HepG2 (cell line): ENCODE measurements around the gene IRF7. TPM values are rescaled to one million over a fixed set of nuclear protein-coding genes. Genes with fewer than 3 reads are reported as not detected.
A peak's percentile ranks its signal among the peaks of the same experiment; 100 is the strongest.

Experiments used
- ATAD3A ChIP-seq: sonication (generic); formaldehyde crosslinking; IDR thresholded peaks from 2 replicates; pipeline ENCODE4 v1.4.0; 2020; ENCODE audit warnings: missing genetic modification reagents
- HNRNPH1 ChIP-seq: fragments of 200-400 bp; formaldehyde crosslinking; optimal IDR thresholded peaks from 2 replicates; pipeline ENCODE3; 2017; ENCODE audit warnings: mild to moderate bottlenecking, low read depth, low read length
- MIER2 ChIP-seq: IDR thresholded peaks from 2 replicates; pipeline ENCODE4 v1.6.1; 2016; ENCODE audit warnings: missing biosample characterization, missing genetic modification reagents
- NKX3-1 ChIP-seq: sonication (generic); formaldehyde crosslinking; IDR thresholded peaks from 2 replicates; pipeline ENCODE4 v1.5.0; 2020; ENCODE audit warnings: missing genetic modification reagents
- NR1H2 ChIP-seq: sonication (generic); formaldehyde crosslinking; IDR thresholded peaks from 2 replicates; pipeline ENCODE4 v1.8.1; 2022; ENCODE audit warnings: low read depth, missing genetic modification reagents, borderline replicate concordance
- SPEN ChIP-seq: sonication (generic); formaldehyde crosslinking; IDR thresholded peaks from 2 replicates; pipeline ENCODE4 v1.5.1; 2020; ENCODE audit warnings: low read depth, mild to moderate bottlenecking, missing genetic modification reagents
- SRF ChIP-seq: IDR thresholded peaks from 2 replicates; pipeline ENCODE4 v1.6.1; 2011; ENCODE audit warnings: mild to moderate bottlenecking, low read depth, low read length, moderate library complexity
- SSRP1 ChIP-seq: IDR thresholded peaks from 2 replicates; pipeline ENCODE4 v1.6.1; 2016; ENCODE audit warnings: control low read depth
- ZNF251 ChIP-seq: sonication (generic); formaldehyde crosslinking; IDR thresholded peaks from 2 replicates; pipeline ENCODE4 v1.9.0; 2021; ENCODE audit warnings: mild to moderate bottlenecking, missing genetic modification reagents
- ZNF329 ChIP-seq: sonication (generic); formaldehyde crosslinking; IDR thresholded peaks from 2 replicates; pipeline ENCODE4 v1.9.0; 2021; ENCODE audit warnings: low read depth, mild to moderate bottlenecking, missing genetic modification reagents
- ZNF430 ChIP-seq: sonication (generic); formaldehyde crosslinking; IDR thresholded peaks from 2 replicates; pipeline ENCODE4 v1.9.0; 2021; ENCODE audit warnings: mild to moderate bottlenecking, missing genetic modification reagents
- ZNF780A ChIP-seq: sonication (generic); formaldehyde crosslinking; IDR thresholded peaks from 2 replicates; pipeline ENCODE4 v1.8.0; 2022; ENCODE audit warnings: mild to moderate bottlenecking, missing genetic modification reagents, moderate library complexity
- ZNF850 ChIP-seq: sonication (generic); formaldehyde crosslinking; conservative IDR thresholded peaks from 2 replicates; pipeline ENCODE4 v1.9.0; 2021; ENCODE audit warnings: mild to moderate bottlenecking, missing genetic modification reagents
- polyA plus RNA-seq, 8 experiments: library from polyadenylated mRNA; depleted of rRNA in 3 of 8; stranded (reverse) in 7 of 8; unstranded in 1 of 8; fragments of >200 nt; fragmentation: Illumina TruSeq in 4 of 8; extraction: Trizol in 4 of 8; gene quantifications; 2 replicates each; pipeline versions ENCODE4 v1.2.1 to v1.2.3, GENCODE V29; 2011 to 2016; ENCODE audit warnings: low read depth in 4 of 8, missing spikeins in 1 of 8, mixed read lengths in 1 of 8; ENCODE audit not compliant: insufficient read depth in 1 of 8
- total RNA-seq, 5 experiments: library from RNA; depleted of rRNA; stranded (reverse); fragments of >200 nt; fragmentation: Illumina TruSeq; extraction: Trizol; gene quantifications; 2 replicates each; pipeline ENCODE4 v1.2.3, GENCODE V29; 2016; ENCODE audit warnings: low read depth in 1 of 5
- TF ChIP-seq, protein P1 (sequence below): sonication (generic); formaldehyde crosslinking; IDR thresholded peaks from 2 replicates; pipeline ENCODE4 v1.4.0; 2020; ENCODE audit warnings: missing genetic modification reagents, borderline replicate concordance
- TF ChIP-seq, protein P2 (sequence below): sonication (generic); IDR thresholded peaks from 2 replicates; pipeline ENCODE4 v1.6.1; 2016; ENCODE audit warnings: low read depth, borderline replicate concordance
- TF ChIP-seq, protein P3 (sequence below): sonication (generic); formaldehyde crosslinking; IDR thresholded peaks from 2 replicates; pipeline ENCODE4 v1.4.0; 2020; ENCODE audit warnings: missing genetic modification reagents
- TF ChIP-seq, protein P4 (sequence below): sonication (generic); formaldehyde crosslinking; IDR thresholded peaks from 2 replicates; pipeline ENCODE4 v1.4.0; 2020; ENCODE audit warnings: mild to moderate bottlenecking, missing genetic modification reagents

The IRF7 gene
- total and polyA plus RNA-seq, 2 of the 13 experiments (the other 11 are each of a cell fraction or from before 2014, with no cell fraction given) = not detected

DNA sequence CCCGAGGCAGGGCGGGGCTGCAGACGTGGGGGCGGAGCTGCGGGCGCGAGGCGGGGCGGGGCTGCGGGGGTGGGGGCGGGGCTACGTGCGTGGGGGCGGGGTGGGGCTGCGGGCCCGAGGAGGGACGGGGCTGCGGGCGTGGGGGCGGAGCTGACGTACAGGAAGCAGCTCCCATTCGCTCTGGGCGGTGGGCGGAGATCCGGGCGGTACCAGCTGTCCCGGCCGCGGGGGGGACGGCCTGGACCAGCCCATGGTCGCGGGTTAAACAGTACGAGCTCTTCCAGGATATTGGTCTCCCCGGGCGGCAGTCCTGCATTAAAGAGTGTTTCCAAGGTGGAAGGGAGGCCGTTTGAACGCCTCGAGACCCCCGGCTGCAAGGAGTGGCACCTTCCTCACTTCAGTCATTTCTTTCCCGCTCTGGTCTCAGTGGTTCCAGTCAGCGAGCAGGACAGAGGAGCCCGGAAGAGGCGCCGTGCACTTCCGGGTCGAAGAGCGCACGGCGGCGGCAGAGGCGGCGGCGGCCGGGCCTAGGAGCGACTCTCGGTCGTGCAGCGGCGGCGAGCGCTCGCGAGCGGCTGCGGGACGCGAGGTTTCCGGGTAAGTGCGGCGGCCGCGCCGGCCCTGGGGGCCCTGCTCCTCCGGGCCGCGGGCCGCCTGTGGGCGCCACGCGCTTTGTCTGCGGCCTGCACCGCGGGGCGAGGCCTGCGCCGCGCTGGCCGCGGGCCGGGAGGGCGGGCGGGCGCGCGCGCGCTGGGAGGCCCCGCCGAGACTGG lies 39.6 kb downstream of the IRF7 start, which contains the start of gene PHRF1 (continued):
- TF ChIP-seq, protein P1, sequence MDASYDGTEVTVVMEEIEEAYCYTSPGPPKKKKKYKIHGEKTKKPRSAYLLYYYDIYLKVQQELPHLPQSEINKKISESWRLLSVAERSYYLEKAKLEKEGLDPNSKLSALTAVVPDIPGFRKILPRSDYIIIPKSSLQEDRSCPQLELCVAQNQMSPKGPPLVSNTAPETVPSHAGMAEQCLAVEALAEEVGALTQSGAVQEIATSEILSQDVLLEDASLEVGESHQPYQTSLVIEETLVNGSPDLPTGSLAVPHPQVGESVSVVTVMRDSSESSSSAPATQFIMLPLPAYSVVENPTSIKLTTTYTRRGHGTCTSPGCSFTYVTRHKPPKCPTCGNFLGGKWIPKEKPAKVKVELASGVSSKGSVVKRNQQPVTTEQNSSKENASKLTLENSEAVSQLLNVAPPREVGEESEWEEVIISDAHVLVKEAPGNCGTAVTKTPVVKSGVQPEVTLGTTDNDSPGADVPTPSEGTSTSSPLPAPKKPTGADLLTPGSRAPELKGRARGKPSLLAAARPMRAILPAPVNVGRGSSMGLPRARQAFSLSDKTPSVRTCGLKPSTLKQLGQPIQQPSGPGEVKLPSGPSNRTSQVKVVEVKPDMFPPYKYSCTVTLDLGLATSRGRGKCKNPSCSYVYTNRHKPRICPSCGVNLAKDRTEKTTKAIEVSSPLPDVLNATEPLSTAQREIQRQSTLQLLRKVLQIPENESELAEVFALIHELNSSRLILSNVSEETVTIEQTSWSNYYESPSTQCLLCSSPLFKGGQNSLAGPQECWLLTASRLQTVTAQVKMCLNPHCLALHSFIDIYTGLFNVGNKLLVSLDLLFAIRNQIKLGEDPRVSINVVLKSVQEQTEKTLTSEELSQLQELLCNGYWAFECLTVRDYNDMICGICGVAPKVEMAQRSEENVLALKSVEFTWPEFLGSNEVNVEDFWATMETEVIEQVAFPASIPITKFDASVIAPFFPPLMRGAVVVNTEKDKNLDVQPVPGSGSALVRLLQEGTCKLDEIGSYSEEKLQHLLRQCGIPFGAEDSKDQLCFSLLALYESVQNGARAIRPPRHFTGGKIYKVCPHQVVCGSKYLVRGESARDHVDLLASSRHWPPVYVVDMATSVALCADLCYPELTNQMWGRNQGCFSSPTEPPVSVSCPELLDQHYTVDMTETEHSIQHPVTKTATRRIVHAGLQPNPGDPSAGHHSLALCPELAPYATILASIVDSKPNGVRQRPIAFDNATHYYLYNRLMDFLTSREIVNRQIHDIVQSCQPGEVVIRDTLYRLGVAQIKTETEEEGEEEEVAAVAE = 0 out of 2 replicates have a peak, but pooled peaks have one; percentile 50
- TF ChIP-seq ATAD3A (no peak), NR1H2 (CRISPR knock-in tag) (no peak), ZNF850 (no peak), ZNF251 (no peak), ZNF780A (CRISPR knock-in tag) (no peak), ZNF329 (CRISPR knock-in tag) (no peak), SRF (no peak), ZNF430 (CRISPR knock-in tag) (0 out of 2 replicates have a peak, but pooled peaks have one; percentile 17), MIER2 (CRISPR knock-in tag) (0 out of 2 replicates have a peak, but pooled peaks have one; percentile 28), SSRP1 (CRISPR knock-in tag) (no peak), NKX3-1 (no peak), HNRNPH1 (no peak), SPEN (peak; percentile 53; the same call in 1 of the 2 replicates)
- TF ChIP-seq, protein P2, sequence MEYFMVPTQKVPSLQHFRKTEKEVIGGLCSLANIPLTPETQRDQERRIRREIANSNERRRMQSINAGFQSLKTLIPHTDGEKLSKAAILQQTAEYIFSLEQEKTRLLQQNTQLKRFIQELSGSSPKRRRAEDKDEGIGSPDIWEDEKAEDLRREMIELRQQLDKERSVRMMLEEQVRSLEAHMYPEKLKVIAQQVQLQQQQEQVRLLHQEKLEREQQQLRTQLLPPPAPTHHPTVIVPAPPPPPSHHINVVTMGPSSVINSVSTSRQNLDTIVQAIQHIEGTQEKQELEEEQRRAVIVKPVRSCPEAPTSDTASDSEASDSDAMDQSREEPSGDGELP = no peak
- TF ChIP-seq, protein P3, sequence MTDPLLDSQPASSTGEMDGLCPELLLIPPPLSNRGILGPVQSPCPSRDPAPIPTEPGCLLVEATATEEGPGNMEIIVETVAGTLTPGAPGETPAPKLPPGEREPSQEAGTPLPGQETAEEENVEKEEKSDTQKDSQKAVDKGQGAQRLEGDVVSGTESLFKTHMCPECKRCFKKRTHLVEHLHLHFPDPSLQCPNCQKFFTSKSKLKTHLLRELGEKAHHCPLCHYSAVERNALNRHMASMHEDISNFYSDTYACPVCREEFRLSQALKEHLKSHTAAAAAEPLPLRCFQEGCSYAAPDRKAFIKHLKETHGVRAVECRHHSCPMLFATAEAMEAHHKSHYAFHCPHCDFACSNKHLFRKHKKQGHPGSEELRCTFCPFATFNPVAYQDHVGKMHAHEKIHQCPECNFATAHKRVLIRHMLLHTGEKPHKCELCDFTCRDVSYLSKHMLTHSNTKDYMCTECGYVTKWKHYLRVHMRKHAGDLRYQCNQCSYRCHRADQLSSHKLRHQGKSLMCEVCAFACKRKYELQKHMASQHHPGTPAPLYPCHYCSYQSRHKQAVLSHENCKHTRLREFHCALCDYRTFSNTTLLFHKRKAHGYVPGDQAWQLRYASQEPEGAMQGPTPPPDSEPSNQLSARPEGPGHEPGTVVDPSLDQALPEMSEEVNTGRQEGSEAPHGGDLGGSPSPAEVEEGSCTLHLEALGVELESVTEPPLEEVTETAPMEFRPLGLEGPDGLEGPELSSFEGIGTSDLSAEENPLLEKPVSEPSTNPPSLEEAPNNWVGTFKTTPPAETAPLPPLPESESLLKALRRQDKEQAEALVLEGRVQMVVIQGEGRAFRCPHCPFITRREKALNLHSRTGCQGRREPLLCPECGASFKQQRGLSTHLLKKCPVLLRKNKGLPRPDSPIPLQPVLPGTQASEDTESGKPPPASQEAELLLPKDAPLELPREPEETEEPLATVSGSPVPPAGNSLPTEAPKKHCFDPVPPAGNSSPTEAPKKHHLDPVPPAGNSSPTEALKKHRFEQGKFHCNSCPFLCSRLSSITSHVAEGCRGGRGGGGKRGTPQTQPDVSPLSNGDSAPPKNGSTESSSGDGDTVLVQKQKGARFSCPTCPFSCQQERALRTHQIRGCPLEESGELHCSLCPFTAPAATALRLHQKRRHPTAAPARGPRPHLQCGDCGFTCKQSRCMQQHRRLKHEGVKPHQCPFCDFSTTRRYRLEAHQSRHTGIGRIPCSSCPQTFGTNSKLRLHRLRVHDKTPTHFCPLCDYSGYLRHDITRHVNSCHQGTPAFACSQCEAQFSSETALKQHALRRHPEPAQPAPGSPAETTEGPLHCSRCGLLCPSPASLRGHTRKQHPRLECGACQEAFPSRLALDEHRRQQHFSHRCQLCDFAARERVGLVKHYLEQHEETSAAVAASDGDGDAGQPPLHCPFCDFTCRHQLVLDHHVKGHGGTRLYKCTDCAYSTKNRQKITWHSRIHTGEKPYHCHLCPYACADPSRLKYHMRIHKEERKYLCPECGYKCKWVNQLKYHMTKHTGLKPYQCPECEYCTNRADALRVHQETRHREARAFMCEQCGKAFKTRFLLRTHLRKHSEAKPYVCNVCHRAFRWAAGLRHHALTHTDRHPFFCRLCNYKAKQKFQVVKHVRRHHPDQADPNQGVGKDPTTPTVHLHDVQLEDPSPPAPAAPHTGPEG (CRISPR knock-in tag) = no peak
- TF ChIP-seq, protein P4, sequence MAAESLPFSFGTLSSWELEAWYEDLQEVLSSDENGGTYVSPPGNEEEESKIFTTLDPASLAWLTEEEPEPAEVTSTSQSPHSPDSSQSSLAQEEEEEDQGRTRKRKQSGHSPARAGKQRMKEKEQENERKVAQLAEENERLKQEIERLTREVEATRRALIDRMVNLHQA (CRISPR knock-in tag) = no peak
